WTC11 (cell line): ENCODE data around the gene FEZF1. TPM values are rescaled to one million over a fixed set of nuclear protein-coding genes. Genes with fewer than 3 reads are reported as not detected.
A peak's percentile ranks its signal among the peaks of the same experiment; 100 is the strongest.

Experiments
- ATAC-seq: fragments of 200-7000 bp; cut with Tn5 transposase; 2 replicates; pipeline ENCODE4 v1.10.0; 2021; ENCODE audit warnings: mild to moderate bottlenecking, moderate library complexity
- CTCF ChIA-PET: fragments of 300-600 bp; sonication (Branson Sonifier 250); formaldehyde crosslinking; loops from one replicate; lab custom pipeline; 2021; ENCODE audit warnings: antibody characterized with exemption; lab: Charles Lee
- POLR2A ChIA-PET: fragments of 350-600 bp; sonication (Branson Sonifier 250); formaldehyde crosslinking; loops from one replicate; lab custom pipeline; 2021; ENCODE audit warnings: antibody characterized with exemption; lab: Charles Lee
- DNase-seq: peaks from one replicate; pipeline ENCODE4 v3.0.0; 2021; ENCODE audit warnings: low spot score
- H3K27ac Mint-ChIP-seq: 2 replicates; pipeline ENCODE4 v1.8.0; 2021; ENCODE audit warnings: mixed read lengths
- H3K27me3 Mint-ChIP-seq: 2 replicates; pipeline ENCODE4 v1.8.0; 2021; ENCODE audit warnings: low read depth, mild to moderate bottlenecking, moderate library complexity, mixed read lengths
- H3K36me3 Mint-ChIP-seq: 2 replicates; pipeline ENCODE4 v1.8.0; 2021; ENCODE audit warnings: mixed read lengths
- H3K4me1 Mint-ChIP-seq: 2 replicates; pipeline ENCODE4 v1.8.0; 2022; ENCODE audit warnings: mixed read lengths
- H3K4me3 Mint-ChIP-seq: 2 replicates; pipeline ENCODE4 v1.8.0; 2021; ENCODE audit warnings: mild to moderate bottlenecking, moderate library complexity, mixed read lengths
- H3K9me3 Mint-ChIP-seq: 2 replicates; pipeline ENCODE4 v1.8.0; 2021; ENCODE audit warnings: mixed read lengths
- ELF4 ChIP-seq: sonication (generic); formaldehyde crosslinking; IDR thresholded peaks from 2 replicates; pipeline ENCODE4 v1.8.1; 2022; ENCODE audit warnings: low read depth, mild to moderate bottlenecking, moderate library complexity, missing genetic modification reagents
- FOXP1 ChIP-seq: sonication (generic); formaldehyde crosslinking; IDR thresholded peaks from 2 replicates; pipeline ENCODE4 v1.8.0; 2022; ENCODE audit warnings: missing genetic modification reagents, mild to moderate bottlenecking, moderate library complexity, borderline replicate concordance
- GABPB1 ChIP-seq: sonication (generic); formaldehyde crosslinking; IDR thresholded peaks from 2 replicates; pipeline ENCODE4 v1.8.1; 2023; ENCODE audit warnings: mild to moderate bottlenecking, missing genetic modification reagents
- KAT7 ChIP-seq: sonication (generic); formaldehyde crosslinking; IDR thresholded peaks from 2 replicates; pipeline ENCODE4 v1.8.1; 2023; ENCODE audit warnings: missing genetic modification reagents, mild to moderate bottlenecking, borderline replicate concordance
- NFYB ChIP-seq: sonication (generic); formaldehyde crosslinking; conservative IDR thresholded peaks from 2 replicates; pipeline ENCODE4 v1.8.0; 2022; ENCODE audit warnings: low read depth, missing genetic modification reagents
- SOX15 ChIP-seq: fragments of 250-450 bp; sonication (Bioruptor Pico); IDR thresholded peaks from 2 replicates; pipeline ENCODE4 v1.9.0; 2021; ENCODE audit warnings: mild to moderate bottlenecking
- total RNA-seq: library from RNA; stranded (reverse); gene quantifications from 3 replicates; pipeline ENCODE4 v1.2.3, GENCODE V29; 2021
- TF ChIP-seq, protein P1 (sequence below): sonication (generic); formaldehyde crosslinking; IDR thresholded peaks from 2 replicates; pipeline ENCODE4 v1.8.0; 2022; ENCODE audit warnings: mild to moderate bottlenecking, missing genetic modification reagents
- TF ChIP-seq, protein P2 (sequence below): sonication (generic); formaldehyde crosslinking; IDR thresholded peaks from 2 replicates; pipeline ENCODE4 v1.8.1; 2023; ENCODE audit warnings: mild to moderate bottlenecking, missing genetic modification reagents, borderline replicate concordance
- TF ChIP-seq, protein P3 (sequence below): sonication (generic); formaldehyde crosslinking; IDR thresholded peaks from 2 replicates; pipeline ENCODE4 v1.8.0; 2022; ENCODE audit warnings: mild to moderate bottlenecking, missing genetic modification reagents
- TF ChIP-seq, protein P4 (sequence below): fragments of 250-450 bp; sonication (Bioruptor Pico); conservative IDR thresholded peaks from 2 replicates; pipeline ENCODE4 v1.9.0; 2021; ENCODE audit warnings: mild to moderate bottlenecking
- TF ChIP-seq, protein P5 (sequence below): sonication (generic); formaldehyde crosslinking; IDR thresholded peaks from 2 replicates; pipeline ENCODE4 v1.8.1; 2022; ENCODE audit warnings: missing genetic modification reagents, borderline replicate concordance
- TF ChIP-seq, protein P6 (sequence below): sonication (generic); formaldehyde crosslinking; IDR thresholded peaks from 2 replicates; pipeline ENCODE4 v1.8.1; 2022; ENCODE audit warnings: mild to moderate bottlenecking, missing genetic modification reagents, moderate library complexity, borderline replicate concordance
- TF ChIP-seq, protein P7 (sequence below): sonication (generic); formaldehyde crosslinking; IDR thresholded peaks from 2 replicates; pipeline ENCODE4 v1.8.0; 2023; ENCODE audit warnings: missing genetic modification reagents, mild to moderate bottlenecking, borderline replicate concordance
- TF ChIP-seq, protein P8 (sequence below): sonication (generic); formaldehyde crosslinking; IDR thresholded peaks from 2 replicates; pipeline ENCODE4 v1.8.0; 2022; ENCODE audit warnings: missing genetic modification reagents

FEZF1 gene
- total RNA-seq, 1 experiment from 2014 or later: 20.0 TPM

DNA sequence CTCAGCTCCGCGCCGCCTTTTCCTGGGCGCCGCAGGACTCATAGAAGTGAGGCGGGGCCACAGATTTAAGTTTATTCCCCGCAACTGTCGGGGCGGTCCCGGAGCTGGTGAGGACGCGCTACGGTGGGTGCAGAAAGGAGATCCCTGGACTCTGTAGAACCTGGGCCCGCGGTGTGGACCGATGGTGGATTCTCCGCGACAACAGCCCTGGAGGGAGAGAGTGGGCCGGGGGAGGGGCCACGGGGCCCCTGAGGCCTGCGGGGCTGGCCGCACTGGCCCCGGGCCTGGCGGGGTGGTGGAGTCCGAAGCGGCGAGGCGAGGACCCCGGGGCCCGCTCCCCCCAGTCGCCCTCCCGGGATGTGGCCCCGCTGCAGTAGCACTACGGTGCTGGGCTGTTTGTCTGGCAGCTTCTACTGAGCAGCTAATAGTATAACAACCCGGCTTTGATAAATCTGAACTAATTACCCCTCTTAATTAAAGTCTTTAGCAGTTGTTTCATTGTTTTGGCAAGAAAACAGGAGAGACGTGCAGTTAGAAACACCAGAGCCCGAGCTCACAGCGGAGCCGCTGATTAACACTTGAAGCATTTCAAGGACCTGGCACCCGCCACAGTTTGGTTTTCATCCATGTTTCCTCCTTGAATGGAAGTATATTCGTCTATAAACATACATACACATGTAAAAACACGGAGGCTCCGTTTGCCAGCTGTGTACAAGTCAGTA, 4.2 kb downstream of the FEZF1 start (continued):
- TF ChIP-seq FOXP1 (CRISPR knock-in tag) (0 out of 2 replicates have a peak, but pooled peaks have one; percentile 3), SOX15 (CRISPR knock-in tag) (no peak), KAT7 (no peak), NFYB (CRISPR knock-in tag) (no peak)
- TF ChIP-seq, protein P1, sequence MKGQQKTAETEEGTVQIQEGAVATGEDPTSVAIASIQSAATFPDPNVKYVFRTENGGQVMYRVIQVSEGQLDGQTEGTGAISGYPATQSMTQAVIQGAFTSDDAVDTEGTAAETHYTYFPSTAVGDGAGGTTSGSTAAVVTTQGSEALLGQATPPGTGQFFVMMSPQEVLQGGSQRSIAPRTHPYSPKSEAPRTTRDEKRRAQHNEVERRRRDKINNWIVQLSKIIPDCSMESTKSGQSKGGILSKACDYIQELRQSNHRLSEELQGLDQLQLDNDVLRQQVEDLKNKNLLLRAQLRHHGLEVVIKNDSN (CRISPR knock-in tag): no peak
- TF ChIP-seq, protein P2, sequence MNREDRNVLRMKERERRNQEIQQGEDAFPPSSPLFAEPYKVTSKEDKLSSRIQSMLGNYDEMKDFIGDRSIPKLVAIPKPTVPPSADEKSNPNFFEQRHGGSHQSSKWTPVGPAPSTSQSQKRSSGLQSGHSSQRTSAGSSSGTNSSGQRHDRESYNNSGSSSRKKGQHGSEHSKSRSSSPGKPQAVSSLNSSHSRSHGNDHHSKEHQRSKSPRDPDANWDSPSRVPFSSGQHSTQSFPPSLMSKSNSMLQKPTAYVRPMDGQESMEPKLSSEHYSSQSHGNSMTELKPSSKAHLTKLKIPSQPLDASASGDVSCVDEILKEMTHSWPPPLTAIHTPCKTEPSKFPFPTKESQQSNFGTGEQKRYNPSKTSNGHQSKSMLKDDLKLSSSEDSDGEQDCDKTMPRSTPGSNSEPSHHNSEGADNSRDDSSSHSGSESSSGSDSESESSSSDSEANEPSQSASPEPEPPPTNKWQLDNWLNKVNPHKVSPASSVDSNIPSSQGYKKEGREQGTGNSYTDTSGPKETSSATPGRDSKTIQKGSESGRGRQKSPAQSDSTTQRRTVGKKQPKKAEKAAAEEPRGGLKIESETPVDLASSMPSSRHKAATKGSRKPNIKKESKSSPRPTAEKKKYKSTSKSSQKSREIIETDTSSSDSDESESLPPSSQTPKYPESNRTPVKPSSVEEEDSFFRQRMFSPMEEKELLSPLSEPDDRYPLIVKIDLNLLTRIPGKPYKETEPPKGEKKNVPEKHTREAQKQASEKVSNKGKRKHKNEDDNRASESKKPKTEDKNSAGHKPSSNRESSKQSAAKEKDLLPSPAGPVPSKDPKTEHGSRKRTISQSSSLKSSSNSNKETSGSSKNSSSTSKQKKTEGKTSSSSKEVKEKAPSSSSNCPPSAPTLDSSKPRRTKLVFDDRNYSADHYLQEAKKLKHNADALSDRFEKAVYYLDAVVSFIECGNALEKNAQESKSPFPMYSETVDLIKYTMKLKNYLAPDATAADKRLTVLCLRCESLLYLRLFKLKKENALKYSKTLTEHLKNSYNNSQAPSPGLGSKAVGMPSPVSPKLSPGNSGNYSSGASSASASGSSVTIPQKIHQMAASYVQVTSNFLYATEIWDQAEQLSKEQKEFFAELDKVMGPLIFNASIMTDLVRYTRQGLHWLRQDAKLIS (CRISPR knock-in tag): no peak
- TF ChIP-seq, protein P3, sequence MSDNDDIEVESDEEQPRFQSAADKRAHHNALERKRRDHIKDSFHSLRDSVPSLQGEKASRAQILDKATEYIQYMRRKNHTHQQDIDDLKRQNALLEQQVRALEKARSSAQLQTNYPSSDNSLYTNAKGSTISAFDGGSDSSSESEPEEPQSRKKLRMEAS (CRISPR knock-in tag): no peak; the same call in 1 of the 2 replicates
- TF ChIP-seq, protein P4, sequence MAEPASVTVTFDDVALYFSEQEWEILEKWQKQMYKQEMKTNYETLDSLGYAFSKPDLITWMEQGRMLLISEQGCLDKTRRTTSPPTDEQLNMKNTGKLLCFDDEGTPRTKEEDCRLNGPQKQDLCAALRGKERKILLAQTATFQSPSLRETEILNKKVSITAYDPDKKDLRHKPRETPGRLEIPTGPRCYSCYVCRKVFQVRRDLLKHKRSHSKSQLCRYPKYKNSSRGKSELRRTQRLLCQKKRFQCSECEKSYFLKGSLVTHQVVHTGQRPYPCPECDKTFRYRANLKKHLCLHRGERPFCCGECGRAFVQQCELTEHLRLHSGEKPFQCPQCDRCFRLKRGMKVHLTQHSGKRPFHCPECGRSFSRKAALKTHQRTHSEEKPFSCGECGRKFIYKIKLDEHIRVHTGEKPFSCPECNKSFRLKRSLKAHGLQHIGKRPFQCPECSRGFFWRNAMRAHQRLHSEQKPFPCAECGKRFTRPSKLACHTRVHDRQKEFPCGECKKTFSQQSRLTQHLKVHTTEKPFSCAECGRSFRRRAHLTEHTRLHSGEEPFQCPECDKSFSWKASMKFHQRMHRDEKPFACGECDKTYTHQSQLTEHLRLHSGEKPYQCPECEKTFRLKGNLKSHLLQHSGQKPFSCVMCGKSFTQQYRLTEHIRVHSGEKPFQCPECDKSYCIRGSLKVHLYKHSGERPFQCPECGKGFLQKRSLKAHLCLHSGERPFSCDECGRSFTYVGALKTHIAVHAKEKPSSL (CRISPR knock-in tag): no peak
- TF ChIP-seq, protein P5, sequence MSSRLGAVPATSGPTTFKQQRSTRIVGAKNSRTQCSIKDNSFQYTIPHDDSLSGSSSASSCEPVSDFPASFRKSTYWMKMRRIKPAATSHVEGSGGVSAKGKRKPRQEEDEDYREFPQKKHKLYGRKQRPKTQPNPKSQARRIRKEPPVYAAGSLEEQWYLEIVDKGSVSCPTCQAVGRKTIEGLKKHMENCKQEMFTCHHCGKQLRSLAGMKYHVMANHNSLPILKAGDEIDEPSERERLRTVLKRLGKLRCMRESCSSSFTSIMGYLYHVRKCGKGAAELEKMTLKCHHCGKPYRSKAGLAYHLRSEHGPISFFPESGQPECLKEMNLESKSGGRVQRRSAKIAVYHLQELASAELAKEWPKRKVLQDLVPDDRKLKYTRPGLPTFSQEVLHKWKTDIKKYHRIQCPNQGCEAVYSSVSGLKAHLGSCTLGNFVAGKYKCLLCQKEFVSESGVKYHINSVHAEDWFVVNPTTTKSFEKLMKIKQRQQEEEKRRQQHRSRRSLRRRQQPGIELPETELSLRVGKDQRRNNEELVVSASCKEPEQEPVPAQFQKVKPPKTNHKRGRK (CRISPR knock-in tag): no peak
- TF ChIP-seq, protein P6, sequence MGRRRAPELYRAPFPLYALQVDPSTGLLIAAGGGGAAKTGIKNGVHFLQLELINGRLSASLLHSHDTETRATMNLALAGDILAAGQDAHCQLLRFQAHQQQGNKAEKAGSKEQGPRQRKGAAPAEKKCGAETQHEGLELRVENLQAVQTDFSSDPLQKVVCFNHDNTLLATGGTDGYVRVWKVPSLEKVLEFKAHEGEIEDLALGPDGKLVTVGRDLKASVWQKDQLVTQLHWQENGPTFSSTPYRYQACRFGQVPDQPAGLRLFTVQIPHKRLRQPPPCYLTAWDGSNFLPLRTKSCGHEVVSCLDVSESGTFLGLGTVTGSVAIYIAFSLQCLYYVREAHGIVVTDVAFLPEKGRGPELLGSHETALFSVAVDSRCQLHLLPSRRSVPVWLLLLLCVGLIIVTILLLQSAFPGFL (CRISPR knock-in tag): no peak
- TF ChIP-seq, all 79 proteins: peak for 3

DNA sequence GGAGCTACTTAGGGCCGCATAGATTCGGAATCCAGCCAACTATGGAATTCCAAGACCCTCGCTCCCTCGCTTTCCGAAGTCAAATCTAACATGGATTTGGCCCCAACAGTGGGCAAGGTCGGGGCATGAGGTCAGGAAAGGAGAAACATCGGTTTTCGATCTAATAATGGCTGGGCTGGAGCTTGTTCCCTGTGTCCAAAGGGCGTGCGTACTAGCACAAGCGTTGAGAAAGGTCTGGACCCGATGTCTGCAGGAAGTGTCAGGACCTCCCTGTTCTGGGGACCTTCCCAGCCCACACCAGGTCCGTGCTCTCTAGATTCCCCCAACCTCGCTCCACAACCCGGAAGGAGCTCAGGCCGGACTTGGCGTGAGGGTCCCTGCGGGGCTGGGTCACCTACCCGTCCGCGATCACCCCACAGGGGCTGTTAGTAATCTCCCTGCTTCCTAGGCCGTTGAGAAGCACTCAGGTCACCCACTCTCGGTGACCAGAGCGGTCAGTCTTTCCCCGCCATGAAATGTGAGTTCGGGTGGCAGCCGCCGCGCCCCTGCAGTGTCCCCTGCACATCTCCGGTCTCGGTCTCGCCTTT, 4.8 kb downstream of the FEZF1 start:
- Mint-ChIP-seq H3K4me3 (peak overlapping the region; percentile 92), H3K36me3 (no peaks in the 10 kb centered on the region), H3K27ac (no peak overlapping the region), H3K27me3 (peaks cover 76% of the 10 kb centered on the region), H3K9me3 (no peaks in the 10 kb centered on the region), H3K4me1 (peaks cover 44% of the 10 kb centered on the region)
- DNase-seq (peak; percentile 56), ATAC-seq (peak; percentile 75)
- ChIA-PET CTCF (interaction anchor here (0.6 to 2.2 kb wide), 11 partner anchors 11 to 306 kb away, joined by 3 to 9 read pairs (median 4); no protein-coding TSS in a partner anchor), POLR2A (interaction anchor here (0.7 to 1.1 kb wide), 2 partner anchors 11 to 18 kb away, joined by 3 to 4 read pairs; no protein-coding TSS in a partner anchor)
- TF ChIP-seq, protein P7, sequence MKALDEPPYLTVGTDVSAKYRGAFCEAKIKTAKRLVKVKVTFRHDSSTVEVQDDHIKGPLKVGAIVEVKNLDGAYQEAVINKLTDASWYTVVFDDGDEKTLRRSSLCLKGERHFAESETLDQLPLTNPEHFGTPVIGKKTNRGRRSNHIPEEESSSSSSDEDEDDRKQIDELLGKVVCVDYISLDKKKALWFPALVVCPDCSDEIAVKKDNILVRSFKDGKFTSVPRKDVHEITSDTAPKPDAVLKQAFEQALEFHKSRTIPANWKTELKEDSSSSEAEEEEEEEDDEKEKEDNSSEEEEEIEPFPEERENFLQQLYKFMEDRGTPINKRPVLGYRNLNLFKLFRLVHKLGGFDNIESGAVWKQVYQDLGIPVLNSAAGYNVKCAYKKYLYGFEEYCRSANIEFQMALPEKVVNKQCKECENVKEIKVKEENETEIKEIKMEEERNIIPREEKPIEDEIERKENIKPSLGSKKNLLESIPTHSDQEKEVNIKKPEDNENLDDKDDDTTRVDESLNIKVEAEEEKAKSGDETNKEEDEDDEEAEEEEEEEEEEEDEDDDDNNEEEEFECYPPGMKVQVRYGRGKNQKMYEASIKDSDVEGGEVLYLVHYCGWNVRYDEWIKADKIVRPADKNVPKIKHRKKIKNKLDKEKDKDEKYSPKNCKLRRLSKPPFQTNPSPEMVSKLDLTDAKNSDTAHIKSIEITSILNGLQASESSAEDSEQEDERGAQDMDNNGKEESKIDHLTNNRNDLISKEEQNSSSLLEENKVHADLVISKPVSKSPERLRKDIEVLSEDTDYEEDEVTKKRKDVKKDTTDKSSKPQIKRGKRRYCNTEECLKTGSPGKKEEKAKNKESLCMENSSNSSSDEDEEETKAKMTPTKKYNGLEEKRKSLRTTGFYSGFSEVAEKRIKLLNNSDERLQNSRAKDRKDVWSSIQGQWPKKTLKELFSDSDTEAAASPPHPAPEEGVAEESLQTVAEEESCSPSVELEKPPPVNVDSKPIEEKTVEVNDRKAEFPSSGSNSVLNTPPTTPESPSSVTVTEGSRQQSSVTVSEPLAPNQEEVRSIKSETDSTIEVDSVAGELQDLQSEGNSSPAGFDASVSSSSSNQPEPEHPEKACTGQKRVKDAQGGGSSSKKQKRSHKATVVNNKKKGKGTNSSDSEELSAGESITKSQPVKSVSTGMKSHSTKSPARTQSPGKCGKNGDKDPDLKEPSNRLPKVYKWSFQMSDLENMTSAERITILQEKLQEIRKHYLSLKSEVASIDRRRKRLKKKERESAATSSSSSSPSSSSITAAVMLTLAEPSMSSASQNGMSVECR (CRISPR knock-in tag): no peak
- TF ChIP-seq, protein P8, sequence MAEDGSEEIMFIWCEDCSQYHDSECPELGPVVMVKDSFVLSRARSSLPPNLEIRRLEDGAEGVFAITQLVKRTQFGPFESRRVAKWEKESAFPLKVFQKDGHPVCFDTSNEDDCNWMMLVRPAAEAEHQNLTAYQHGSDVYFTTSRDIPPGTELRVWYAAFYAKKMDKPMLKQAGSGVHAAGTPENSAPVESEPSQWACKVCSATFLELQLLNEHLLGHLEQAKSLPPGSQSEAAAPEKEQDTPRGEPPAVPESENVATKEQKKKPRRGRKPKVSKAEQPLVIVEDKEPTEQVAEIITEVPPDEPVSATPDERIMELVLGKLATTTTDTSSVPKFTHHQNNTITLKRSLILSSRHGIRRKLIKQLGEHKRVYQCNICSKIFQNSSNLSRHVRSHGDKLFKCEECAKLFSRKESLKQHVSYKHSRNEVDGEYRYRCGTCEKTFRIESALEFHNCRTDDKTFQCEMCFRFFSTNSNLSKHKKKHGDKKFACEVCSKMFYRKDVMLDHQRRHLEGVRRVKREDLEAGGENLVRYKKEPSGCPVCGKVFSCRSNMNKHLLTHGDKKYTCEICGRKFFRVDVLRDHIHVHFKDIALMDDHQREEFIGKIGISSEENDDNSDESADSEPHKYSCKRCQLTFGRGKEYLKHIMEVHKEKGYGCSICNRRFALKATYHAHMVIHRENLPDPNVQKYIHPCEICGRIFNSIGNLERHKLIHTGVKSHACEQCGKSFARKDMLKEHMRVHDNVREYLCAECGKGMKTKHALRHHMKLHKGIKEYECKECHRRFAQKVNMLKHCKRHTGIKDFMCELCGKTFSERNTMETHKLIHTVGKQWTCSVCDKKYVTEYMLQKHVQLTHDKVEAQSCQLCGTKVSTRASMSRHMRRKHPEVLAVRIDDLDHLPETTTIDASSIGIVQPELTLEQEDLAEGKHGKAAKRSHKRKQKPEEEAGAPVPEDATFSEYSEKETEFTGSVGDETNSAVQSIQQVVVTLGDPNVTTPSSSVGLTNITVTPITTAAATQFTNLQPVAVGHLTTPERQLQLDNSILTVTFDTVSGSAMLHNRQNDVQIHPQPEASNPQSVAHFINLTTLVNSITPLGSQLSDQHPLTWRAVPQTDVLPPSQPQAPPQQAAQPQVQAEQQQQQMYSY: peak; percentile 94
- TF ChIP-seq GABPB1 (CRISPR knock-in tag) (no peak; the same call in 1 of the 2 replicates), KAT7 (peak; percentile 30; the same call in 1 of the 2 replicates), ELF4 (CRISPR knock-in tag) (no peak)
